Type B pancreatic cell (in vitro differentiated cells): ENCODE measurements around the gene HTRA3. TPM values are rescaled to one million over a fixed set of nuclear protein-coding genes. Genes with fewer than 3 reads are reported as not detected.

Experiments
- DNase-seq: peaks from one replicate; pipeline ENCODE4 v3.0.0; 2021; ENCODE audit warnings: mixed read lengths; ENCODE audit not compliant: unreplicated experiment; ENCODE audit errors: extremely low spot score
- H3K27ac Mint-ChIP-seq: 2 replicates; pipeline ENCODE4 v1.8.0; 2021; ENCODE audit warnings: mild to moderate bottlenecking, mixed read lengths
- H3K27me3 Mint-ChIP-seq: 2 replicates; pipeline ENCODE4 v1.8.0; 2021; ENCODE audit warnings: mixed read lengths
- H3K36me3 Mint-ChIP-seq: 2 replicates; pipeline ENCODE4 v1.8.0; 2021; ENCODE audit warnings: mixed read lengths
- H3K4me1 Mint-ChIP-seq: one replicate; pipeline ENCODE4 v1.8.0; 2021; ENCODE audit warnings: mixed read lengths; ENCODE audit not compliant: unreplicated experiment
- H3K4me3 Mint-ChIP-seq: 2 replicates; pipeline ENCODE4 v1.8.0; 2021; ENCODE audit warnings: mild to moderate bottlenecking, mixed read lengths
- H3K9me3 Mint-ChIP-seq: 2 replicates; pipeline ENCODE4 v1.8.0; 2021; ENCODE audit warnings: mixed read lengths
- CTCF ChIP-seq: fragments of 200-600 bp; sonication (generic); conservative IDR thresholded peaks from 2 replicates; pipeline ENCODE4 v1.5.0; 2021; ENCODE audit warnings: antibody characterized with exemption, mild to moderate bottlenecking
- total RNA-seq: library from RNA; stranded (reverse); gene quantifications from 2 replicates; pipeline ENCODE4 v1.2.1, GENCODE V29; 2021; ENCODE audit warnings: low replicate concordance

The HTRA3 gene
- total RNA-seq, 1 donor from 2014 or later = 4.4 TPM

- Mint-ChIP-seq H3K4me3 (no peak overlapping the region), H3K36me3 (no peaks in the 10 kb centered on the region), H3K9me3 (no peaks in the 10 kb centered on the region)
Measured at GRCh38 chr4:8283161-8283560, 13.6 kb downstream of the HTRA3 start.

GRCh38 chr4:8283631-8284121 is 14.1 kb downstream of the HTRA3 start:
- Mint-ChIP-seq H3K4me1 (peaks cover 16% of the 10 kb centered on the region), H3K4me3 (no peak overlapping the region)

More at GRCh38 chr4:8283161-8283560, 13.6 kb downstream of the HTRA3 start:
- Mint-ChIP-seq H3K27ac (peak overlapping the region; percentile 41), H3K27me3 (peaks cover 3% of the 10 kb centered on the region), H3K4me1 (peaks cover 16% of the 10 kb centered on the region)
- no peak for DNase-seq
- TF ChIP-seq CTCF = no peak

GRCh38 chr4:8284391-8284790 is 14.8 kb downstream of the HTRA3 start:
- no peak for DNase-seq
- H3K27me3 Mint-ChIP-seq = peaks cover 3% of the 10 kb centered on the region
- H3K4me3 Mint-ChIP-seq = no peak overlapping the region
- TF ChIP-seq CTCF = no peak
- no peaks in the 10 kb centered on the region for H3K36me3 Mint-ChIP-seq
- H3K27ac Mint-ChIP-seq = no peak overlapping the region
- H3K4me1 Mint-ChIP-seq = peaks cover 10% of the 10 kb centered on the region
- H3K9me3 Mint-ChIP-seq = no peaks in the 10 kb centered on the region

More at GRCh38 chr4:8283631-8284121, 14.1 kb downstream of the HTRA3 start:
- no peaks in the 10 kb centered on the region for H3K9me3 Mint-ChIP-seq
- TF ChIP-seq CTCF = no peak
- no peak for DNase-seq
- peaks cover 3% of the 10 kb centered on the region for H3K27me3 Mint-ChIP-seq
- H3K27ac Mint-ChIP-seq = peak overlapping the region; percentile 41
- no peaks in the 10 kb centered on the region for H3K36me3 Mint-ChIP-seq

- DNase-seq = no peak
- Mint-ChIP-seq H3K36me3 (no peaks in the 10 kb centered on the region), H3K27ac (no peak overlapping the region), H3K4me3 (no peak overlapping the region), H3K9me3 (no peaks in the 10 kb centered on the region), H3K27me3 (peaks cover 3% of the 10 kb centered on the region), H3K4me1 (peaks cover 10% of the 10 kb centered on the region)
- no peak for TF ChIP-seq CTCF
Measured at GRCh38 chr4:8285143-8285975, 15.8 kb downstream of the HTRA3 start.

- no peak for DNase-seq
- Mint-ChIP-seq H3K4me1 (peaks cover 10% of the 10 kb centered on the region), H3K27ac (no peak overlapping the region), H3K27me3 (peaks cover 3% of the 10 kb centered on the region), H3K4me3 (no peak overlapping the region), H3K36me3 (no peaks in the 10 kb centered on the region), H3K9me3 (no peaks in the 10 kb centered on the region)
- TF ChIP-seq CTCF = no peak
Measured at GRCh38 chr4:8285976-8286718, 16.6 kb downstream of the HTRA3 start.
